GM18517 (cell line): ENCODE measurements around the gene MST1.

Experiments used
- ATAC-seq: cut with Tn5 transposase; IDR thresholded peaks from one replicate; pipeline ENCODE4 v1.9.1; 2021; ENCODE audit warnings: mild to moderate bottlenecking, moderate library complexity; ENCODE audit not compliant: unreplicated experiment

MST1 gene

DNA sequence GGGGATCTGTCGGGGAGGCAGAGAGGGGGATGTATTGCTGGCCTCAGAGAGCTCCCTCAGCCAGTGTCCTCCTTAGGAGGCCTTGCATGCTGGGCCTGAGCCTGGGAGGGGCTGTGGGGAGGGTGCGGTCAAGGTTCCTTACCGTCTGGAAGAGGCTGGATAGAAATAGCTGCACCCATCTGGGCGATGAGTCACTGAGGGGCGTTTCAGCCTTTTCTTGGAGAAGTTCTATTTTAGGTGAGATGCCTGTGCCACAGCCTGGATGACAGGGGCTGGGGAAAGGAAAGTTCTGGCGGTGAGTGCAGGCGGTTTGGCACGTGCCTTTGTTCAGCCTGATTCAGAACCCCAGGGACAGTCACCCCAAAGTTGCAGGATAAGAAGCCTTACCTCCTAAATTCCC, 50.8 kb downstream of the MST1 start:
- no peak for ATAC-seq

DNA sequence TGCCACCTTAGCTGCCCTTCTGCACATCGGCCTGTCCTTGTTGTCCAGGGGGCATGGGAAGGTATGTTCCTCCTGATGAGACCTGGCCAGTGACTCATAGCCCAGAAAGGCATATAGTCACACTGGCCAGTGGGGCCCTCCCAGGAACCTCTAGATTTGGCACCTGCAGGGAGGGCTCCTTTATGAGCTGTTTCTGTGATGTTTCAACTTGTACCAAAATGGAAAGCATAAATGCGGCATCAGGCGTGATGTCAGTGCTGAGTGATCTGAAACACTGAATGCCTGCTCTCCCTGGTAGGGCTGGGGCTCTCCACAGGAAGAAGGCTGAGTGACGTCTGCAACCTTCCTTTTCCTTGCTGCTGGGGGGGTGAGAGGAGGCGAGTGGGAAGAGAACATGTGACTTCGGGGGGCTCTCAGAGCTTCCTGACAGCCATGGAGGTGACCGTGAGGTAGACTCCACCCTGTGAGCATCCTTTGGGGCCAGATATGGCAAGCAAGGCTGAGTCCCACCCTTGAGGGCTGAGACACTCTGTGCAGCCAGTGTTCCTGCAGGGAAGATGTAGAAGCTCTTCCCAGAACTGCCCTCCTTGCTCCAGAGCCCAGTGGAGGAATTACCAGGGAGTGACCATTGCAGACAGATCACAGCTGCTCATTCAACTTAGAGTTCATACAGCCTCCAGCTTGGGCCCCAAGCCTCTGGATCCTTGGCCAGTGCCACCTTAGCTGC, 52.2 kb downstream of the MST1 start:
- ATAC-seq: no peak

GRCh38 chr3:49634736-49635135, 54.5 kb downstream of the MST1 start:
- ATAC-seq: no peak
